AG08395 (cell line): ENCODE measurements around the gene MORF4L1.
"Not testable (repeated sequence)": the region's sequence is repeated elsewhere in the genome, so short reads cannot be mapped to it uniquely, and the experiment has no call there.

Experiments used
- DNase-seq: peaks from one replicate; pipeline ENCODE4 v3.0.0; 2012; ENCODE audit warnings: mixed read lengths, low spot score

MORF4L1 gene, protein sequence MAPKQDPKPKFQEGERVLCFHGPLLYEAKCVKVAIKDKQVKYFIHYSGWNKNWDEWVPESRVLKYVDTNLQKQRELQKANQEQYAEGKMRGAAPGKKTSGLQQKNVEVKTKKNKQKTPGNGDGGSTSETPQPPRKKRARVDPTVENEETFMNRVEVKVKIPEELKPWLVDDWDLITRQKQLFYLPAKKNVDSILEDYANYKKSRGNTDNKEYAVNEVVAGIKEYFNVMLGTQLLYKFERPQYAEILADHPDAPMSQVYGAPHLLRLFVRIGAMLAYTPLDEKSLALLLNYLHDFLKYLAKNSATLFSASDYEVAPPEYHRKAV

DNA sequence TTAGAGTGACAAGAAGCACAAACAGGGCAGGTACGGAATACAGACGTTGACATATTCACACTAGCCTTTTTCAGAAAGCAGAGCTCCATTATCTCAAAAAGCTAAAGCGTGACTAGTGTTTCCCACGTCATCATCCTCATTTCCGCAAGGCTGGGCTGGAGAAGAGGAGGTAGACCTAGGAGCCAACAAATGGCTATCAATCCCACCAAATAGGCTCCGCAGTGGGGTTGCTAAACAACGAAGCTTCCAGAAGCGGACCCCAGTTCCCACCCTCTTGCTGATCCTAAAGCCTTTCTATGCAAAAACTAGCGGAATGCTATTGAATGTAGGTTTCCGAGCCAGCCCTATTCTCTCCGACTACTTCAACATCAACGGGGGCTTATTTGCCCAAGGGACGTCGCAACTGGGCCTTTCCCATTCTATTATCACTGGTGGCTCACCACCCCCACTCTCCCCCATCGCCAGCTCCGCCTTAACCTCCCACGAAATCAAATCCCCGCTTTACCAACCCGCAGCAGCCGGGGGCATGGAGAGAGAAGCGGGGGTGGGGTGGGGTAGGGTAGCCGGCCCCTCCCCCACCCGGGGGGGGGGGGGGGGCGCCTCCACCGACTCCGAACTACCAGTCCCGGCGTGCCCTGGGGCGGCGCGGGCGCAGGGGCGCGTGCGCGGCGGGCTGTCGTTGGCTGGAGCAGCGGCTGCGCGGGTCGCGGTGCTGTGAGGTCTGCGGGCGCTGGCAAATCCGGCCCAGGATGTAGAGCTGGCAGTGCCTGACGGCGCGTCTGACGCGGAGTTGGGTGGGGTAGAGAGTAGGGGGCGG is at the start of gene MORF4L1:
Gene MORF4L1, plus strand, starts transcription at position 736 of the 817 bp plus-strand sequence. CDS start 128 bp downstream, outside the sequence.
- DNase-seq = peak; percentile 97

DNA sequence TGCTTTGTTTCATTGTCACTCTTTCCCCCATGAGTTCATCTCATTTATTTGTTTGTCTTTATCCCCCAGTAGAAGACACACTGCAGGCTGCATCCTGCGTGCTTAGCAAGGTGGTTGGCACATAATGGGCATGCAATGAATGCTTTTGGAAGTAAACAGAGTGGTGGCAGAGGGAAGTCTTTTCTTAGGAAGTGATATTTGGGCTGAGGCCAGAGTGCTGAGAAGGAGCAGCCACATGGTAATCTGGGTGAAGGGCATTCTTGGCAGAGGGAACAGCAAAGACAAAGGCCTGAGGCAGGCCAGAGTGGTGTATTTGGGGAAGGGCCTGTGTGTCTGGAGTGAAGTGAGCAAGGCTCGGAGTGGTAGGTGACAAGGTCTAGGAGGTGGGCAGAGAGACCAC is 43.8 kb upstream of the MORF4L1 start:
- DNase-seq = no peak

DNA sequence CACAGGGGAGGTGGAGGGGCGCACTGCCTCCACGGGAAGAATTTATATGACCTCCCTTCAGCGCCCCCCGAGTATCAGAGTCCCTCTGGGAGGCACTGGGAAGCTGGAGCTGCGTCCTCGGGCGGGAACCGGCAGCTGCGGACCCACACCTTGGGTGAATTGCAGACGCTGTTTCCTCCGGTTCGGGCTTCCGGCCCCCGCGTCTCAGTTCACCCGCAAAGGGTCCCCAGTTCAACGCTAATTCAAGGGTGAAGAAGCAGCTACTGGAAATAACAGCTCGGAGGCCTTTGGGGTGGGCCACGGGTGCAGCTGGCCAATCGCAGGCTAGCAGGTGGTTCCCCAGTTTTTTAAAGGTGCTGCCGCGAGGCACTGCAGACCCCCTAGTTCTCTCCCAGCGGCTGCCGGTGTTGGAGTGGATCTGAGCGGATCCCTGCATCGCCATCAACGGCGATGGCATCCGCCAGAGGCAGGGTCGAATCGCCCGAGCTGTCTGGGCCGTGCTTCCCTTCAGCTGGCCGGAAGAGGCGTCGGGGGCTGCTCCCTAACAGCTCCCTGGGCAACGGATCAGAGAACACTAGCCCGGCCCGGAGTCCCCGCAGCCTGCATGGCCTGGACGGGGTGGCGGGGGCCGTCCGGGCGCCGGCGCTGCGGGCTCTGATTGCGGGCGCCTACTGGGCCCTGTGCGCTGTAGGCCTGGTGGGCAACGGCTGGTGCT is 42.0 kb upstream of the MORF4L1 start:
- no peak for DNase-seq

DNA sequence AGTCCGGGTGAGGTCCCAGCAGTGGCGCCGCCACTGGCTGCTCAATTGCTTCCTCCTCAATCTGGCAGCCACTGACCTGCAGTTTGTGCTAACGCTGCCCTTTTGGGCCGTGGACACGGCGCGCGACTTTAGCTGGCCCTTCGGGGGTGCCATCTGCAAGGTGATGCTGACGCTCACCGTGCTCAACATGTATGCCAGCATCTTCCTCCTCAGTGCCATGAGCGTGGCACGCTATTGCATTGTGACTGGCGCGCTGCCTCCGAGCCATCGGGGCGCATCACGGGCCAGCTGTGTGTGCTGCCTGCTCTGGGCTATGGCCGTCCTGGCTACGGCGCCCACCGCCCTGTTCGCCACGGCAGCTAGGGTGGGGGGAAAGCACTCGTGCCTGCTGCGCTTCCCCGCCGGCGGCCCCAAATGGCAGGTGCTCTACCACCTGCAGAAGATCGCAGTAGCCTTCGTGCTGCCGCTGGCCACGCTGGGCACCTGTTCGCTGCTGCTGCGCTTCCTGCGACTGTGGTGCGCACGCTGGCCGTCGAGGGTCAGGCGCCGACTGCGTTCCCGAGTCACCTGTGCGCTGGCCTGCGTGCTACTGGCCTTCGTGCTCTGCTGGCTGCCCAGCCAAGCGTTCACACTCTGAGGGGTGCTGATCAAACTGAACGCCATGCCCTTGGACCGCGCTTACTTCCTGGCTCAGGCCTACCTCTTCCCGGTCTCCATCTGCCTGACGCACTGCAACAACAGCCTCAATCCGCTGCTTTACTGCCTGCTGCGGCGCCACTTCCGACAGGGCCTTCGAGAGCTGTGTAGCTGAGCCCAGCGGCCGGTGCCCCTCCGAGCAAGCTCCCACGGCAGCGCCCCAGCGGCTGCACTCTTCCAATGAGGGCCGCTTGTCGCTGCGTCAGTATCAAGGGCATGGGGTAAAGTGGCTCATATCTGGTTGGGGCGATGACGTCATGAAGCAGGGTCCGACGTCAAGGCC is 41.2 kb upstream of the MORF4L1 start:
- DNase-seq = no peak

DNA sequence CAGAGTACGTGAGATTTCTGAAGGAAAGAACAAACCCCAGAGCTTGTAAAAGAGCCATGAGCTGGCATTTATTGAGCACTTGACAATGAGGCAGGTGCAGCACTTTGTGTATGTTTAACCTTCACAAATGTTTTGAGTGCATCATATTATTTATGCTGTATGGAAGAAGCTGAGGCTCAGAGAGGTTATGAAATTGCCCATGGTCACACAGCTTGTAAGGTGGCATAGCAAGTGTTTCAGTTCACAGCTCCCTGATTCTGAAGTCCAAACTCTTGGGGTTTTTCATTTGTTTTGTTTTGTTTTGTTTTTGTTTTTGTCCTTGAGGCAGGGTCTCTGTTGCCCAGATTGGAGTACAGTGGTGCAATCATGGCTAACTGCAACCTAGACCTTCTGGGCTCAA is 36.4 kb upstream of the MORF4L1 start:
- DNase-seq = no peak

DNA sequence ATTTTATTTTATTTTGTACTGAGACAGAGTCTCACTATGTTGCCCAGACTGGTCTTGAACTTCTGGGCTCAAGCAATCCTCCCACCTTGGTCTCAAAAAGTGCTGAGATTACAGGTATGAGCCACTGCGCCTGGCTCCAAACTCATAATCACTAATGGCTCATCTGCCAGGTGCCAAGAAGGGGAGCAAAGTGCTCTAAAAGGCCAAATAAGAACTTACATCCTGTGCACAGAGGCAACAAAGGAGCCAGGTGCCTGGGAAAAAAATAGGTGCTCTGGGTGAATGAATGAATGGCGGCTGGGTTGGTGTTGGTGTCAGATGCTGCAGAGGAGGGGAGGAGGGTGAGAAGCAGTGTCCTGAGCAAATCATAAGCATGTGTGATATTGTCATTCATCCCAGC is 35.6 kb upstream of the MORF4L1 start:
- DNase-seq = no peak

DNA sequence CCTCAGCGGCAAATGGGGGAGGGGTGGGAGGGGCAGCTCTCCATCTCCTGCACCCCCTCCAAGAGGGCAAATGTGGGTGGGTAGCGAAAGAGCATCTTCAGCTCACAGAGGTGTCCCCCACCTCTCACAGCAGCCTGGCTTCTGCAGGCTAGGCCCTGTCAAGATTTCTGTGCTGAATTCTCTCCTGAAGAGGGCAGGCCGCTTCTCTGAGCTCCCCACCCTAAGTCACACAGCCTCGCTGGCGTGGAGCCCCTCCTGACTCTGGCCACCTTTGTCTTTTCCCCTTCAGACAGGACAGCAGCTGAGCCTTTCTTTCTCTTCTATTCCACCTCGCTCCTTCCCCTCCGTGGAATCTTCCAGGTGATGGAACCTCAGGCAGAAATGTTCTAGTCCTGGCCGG is 35.1 kb upstream of the MORF4L1 start:
- DNase-seq = no peak

DNA sequence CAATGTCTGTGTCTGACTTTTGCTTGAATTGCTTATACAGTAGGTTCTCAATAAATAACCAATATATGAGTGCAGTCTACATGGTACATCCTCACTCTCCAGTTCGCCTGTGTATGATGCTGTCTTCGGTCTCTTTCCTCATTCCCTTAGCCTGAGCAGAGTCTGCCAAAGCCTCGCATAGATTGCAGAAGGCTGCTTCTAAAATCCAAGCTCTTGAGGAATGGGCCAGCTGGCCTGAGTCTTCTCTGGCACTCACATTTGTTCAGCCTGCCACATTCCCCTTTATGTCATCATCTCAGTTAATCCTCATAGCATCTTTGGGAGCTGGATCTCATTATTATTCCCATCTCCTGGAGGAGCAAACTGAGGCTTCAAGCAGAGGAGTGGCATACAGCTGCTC is 34.2 kb upstream of the MORF4L1 start:
- peak; percentile 37 for DNase-seq

DNA sequence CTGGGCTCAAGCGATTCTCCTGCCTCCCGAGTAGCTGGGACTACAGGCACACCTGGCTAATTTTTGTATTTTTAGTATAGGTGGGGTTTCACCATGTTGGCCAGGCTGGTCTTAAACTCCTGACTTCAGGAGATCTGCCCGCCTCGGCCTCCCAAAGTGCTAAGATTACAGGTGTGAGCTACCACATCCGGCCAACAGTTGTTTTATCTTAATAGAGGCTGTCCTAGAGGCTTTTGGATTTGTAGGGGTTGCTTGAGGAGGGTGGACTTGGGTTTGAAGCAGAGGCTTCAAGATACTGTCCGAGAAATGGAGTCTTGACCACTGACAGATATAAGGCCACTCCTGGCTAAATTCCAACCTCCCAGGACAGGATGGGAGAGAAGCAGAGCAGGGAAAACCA is 33.5 kb upstream of the MORF4L1 start:
- DNase-seq = not testable (repeated sequence)

DNA sequence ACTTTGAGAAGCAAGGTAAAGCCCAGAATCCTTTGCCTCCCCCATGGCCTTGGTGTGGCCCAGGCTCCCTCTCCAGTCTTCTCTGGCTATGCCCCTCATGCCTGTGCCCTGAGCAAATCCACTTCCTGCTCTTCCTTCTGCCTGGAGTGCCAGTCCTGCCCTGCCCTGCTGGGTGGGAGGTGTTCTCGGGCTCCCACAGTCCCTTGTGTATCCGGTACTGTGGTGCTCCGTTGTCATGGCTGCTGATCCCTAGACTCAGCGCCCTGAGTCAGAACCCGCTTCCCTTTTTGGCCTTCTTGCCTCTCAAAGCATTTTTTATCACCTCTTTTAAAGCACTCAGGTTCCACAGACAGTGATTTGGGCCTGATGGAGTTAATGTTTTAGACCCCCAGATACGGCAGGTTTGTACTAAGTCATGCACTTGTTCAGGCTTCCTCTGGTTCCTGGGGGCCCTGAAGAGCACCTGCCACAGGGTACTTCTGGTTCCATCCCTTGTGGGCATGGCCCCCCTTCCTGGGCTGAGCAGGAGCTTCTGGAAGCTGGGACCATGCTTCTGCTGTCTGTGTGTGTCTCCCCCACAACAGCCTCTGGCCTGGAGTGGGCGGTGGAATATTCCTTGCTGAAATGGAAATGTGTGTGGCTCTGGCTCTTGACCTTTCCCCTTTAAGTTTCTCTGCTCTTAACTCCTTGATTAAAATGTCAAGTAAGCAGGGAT is 31.9 kb upstream of the MORF4L1 start:
- no peak for DNase-seq

DNA sequence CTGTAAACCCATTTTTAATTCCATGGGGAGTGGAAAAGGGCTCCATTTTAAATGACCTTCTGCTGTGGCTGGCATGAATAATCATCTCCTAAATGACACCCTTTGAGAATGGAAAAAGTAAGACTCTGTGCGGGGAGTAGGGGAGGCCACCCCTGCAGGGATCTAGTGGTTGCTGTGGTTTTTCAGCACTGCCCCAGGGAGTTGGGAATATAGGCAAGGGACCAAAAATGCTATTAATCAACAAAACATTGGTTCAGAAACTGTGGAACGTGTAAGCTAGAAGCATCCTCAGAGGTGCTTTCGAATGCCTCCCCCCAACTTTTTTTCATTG is 31.3 kb upstream of the MORF4L1 start:
- no peak for DNase-seq

DNA sequence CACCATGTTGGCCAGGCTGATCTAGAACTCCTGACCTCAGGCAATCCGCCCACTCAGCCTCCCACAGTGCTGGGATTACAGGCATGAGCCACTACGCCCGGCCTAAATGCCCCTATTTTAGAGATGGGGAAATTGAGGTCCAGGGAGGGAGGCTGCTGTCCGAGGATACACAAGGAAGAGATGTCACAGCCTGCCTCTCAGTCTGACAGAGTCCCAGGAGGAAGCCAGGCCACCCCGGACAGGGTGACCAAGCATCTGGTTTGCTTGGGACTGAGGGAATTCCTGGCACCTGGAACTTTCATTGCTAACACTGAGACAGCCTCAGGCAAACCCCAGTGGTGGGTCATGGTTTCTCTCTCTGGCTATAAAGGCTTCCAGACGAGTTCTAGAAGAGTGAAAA is 30.8 kb upstream of the MORF4L1 start:
- DNase-seq = no peak

DNA sequence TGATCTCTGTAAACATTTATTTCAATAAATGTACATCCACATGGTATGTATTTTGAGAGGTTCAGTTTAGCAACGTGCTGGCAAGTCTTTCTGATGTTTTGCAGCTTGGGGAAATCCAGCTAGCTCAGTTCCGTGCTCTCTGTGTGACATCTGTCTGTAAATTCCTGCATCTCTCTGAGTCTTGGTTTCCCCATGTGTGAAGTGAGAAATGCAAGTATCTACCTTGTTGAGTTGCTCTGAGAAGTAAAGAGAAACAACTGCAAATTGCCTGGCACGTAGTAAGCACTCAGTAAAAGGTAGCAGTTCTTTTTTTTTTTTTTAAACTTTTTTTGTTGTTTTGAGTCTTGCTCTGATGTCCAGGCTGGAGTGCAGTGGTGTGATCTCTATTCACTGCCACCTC is 30.2 kb upstream of the MORF4L1 start:
- no peak for DNase-seq

DNA sequence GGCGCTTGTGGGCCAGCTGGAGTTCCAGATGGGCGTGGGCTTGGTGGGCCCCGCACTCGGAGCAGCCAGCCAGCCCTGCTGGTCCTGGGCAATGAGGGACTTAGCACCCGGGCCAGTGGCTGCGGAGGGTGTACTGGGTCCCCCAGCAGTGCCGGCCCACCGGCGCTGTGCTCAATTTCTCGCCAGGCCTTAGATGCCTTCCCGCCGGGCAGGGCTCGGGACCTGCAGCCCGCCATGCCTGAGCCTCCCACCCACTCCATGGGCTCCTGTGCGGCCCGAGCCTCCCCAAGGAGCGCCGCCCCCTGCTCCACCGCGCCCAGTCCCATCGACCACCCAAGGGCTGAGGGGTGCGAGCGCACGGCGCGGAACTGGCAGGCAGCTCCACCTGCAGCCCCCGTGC is 25.8 kb upstream of the MORF4L1 start:
- not testable (repeated sequence) for DNase-seq

DNA sequence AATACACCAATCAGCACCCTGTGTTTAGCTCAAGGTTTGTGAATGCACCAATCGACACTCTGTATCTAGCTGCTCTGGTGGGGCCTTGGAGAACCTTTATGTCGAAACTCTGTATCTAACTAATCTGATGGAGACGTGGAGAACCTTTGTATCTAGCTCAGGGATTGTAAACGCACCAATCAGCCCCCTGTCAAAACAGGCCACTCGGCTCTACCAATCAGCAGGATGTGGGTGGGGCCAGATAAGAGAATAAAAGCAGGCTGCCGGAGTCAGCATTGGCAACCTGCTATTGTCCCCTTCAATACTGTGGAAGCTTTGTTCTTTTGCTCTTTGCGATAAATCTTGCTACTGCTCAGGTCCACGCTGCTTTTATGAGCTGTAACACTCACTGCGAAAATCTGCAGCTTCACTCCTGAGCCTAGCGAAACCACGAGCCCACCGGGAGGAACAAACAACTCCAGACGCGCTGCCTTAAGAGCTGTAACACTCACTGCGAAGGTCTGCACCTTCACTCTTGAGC is 25.2 kb upstream of the MORF4L1 start:
- not testable (repeated sequence) for DNase-seq

DNA sequence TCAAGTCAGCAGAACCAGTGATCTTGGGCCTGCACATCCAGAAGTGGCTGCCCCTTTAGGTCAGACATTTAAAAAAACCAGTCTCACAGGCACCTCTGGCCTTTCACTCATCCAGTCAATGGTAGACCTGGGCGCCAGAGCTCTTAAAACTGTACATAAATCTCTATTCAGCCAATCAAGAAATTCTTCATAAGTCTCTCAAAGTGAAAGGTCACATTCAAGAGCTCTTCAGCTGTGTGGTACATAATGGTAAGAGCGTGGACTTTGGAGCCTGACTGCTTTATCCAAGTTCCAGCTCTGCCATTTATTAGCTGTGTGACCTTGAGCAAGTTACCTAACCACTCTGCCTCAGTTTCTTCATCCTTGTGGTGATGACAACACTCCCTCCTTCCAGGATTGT is 22.3 kb upstream of the MORF4L1 start:
- DNase-seq = no peak

DNA sequence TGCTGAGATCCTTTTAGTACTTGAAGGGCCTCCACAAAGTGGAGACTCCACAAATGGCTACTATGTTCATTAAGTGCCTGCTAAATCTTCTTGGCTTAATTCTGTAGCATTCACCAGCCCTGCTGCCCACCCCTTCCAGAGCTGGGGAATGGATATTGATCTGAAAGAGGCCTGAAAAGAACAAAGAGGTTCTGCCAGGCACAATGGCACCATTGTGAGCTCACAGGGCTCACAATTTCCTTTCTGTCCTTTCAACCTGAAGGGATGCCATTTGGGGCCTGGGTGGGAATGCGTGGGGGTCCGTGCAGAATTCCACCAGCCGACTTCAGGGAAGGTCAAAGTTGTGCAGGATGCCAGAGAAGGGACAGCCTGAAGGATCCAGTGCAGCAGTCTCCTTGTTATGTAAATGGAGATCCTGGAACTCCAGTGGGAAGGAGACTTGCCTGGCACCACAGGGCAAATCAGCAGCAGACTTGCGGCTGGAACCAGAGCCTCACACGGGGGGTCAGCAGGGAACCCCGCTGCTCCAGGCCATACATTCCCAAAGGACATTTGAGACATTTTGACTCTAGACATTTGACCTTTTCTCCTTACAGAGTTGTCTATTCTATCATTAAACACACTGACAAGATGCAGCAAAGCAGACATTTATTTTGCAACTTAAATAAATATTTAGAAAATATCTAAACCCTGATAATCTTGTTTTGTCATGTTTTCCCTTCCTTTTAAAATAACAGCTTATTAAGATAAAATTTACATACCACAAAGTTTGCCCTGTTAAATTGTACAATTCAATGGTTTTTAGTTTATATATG is 21.5 kb upstream of the MORF4L1 start:
- DNase-seq = no peak

DNA sequence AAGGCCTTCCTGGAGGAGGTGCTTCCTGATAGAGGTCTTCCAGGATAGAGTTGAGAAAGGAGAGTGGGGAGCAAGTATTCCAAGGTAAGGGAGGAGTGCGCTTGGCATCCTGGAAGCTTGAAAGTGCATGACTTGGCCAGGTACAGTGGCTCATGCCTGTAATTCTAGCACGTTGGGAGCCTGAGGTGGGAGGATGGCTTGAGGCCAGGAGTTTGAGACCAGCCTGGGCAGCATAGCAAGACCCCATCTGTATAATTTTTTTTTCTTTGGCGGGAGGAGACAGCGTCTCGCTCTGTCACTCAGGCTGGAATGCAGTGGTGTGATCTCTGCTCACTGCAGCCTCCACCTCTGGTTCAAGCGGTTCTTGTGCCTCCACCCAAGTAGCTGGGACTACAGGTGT is 19.2 kb upstream of the MORF4L1 start:
- DNase-seq = no peak

DNA sequence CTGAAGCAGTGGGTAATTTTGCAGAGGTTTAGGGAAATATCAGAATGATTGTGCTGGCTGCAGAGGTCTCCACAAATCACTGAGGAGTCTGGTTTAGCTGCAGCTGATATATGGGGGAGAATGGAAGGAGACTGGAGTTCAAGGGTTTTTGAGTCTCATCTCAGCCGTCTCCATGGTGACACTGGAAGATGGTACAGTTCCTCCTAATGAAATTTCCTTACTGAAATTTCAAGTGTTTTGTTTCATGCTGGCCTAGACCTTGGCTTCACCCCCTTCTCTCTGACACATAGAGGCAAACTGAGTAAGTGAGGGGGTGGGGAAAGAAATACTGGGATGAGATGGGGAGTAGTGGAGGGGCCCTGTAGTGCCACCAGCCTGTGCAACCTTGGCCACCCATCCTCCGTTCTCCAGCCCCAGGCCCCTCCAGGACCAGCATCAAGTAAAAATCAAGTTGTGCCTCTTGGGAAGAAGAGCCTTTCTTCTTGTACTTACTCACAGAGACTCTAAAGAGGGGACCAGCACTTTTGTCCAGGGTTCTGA is 17.8 kb upstream of the MORF4L1 start:
- no peak for DNase-seq

DNA sequence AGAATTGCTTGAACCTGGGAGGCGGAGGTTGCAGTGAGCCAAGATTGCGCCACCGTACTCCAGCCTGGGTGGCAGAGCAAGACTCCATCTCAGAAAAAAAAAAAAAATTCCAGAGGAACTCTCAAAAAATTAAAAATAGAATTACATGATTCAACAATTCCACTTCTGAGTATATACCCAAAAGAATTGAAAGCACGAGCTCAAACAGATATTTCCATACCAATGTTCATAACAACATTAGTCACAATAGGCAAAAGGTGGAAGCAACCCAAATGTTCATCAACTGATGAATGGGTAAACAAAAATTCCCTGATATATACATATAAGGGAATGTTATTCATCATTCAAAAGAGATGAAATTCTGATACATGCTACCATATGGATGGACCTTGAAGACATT is 16.9 kb upstream of the MORF4L1 start:
- no peak for DNase-seq
